GM18519 (cell line): ENCODE measurements around the gene C4orf50.

ENCODE experiments used
- ATAC-seq: cut with Tn5 transposase; IDR thresholded peaks from one replicate; pipeline ENCODE4 v1.9.1; 2021; ENCODE audit warnings: mild to moderate bottlenecking, moderate library complexity; ENCODE audit not compliant: unreplicated experiment, low FRiP score

C4orf50 gene

DNA sequence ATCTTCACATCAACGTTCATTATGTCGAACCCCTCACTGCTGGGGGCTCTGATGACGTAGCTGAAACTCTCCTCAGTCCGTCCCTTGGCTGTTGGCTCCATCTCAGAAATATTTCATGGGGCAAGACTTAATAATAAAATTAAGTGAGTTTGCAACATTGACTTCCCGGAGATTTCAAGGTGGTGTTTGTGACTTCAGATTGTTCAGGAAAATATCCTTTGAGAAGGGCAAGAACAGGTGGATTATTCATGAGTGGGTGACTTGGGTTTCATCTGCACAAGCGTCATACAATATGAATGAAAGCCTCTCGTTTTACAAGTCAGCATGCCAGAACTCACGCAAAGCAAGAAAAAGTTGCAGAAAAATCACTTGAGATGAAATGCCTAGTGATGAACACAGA lies at the start of gene C4orf50:
TSS of gene C4orf50 (minus strand) at position 101 of the 400 bp plus-strand sequence.
- ATAC-seq = no peak

- no peak for ATAC-seq
Observed at GRCh38 chr4:6065934-6066590, 47.8 kb upstream of the C4orf50 start.

- no peak for ATAC-seq
Observed at GRCh38 chr4:6065166-6065565, 46.9 kb upstream of the C4orf50 start.

GRCh38 chr4:6064383-6064782 lies 46.2 kb upstream of the C4orf50 start:
- ATAC-seq = no peak

GRCh38 chr4:6063684-6064083 lies 45.5 kb upstream of the C4orf50 start:
- ATAC-seq = no peak

DNA sequence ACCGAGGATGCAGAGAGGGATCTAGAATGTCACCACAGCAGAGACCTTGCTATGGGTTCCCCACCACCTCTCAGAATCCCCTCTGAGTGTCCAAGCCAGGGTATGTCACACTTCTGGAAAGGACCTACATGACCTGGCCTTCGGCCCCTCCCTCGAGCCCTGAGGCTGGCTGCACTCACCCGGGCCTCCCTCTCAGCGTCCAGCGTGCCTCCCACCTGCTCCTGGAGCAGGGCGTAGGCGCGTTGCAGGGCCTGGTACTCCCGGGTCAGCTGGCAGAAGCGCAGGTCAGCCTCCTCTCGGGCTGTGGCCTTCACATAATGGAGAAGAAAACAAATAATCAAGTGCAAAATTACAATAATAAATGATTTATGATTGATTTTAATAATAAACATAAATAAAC lies 43.9 kb upstream of the C4orf50 start:
- no peak for ATAC-seq

GRCh38 chr4:6059375-6059805 lies 41.2 kb upstream of the C4orf50 start:
- no peak for ATAC-seq

DNA sequence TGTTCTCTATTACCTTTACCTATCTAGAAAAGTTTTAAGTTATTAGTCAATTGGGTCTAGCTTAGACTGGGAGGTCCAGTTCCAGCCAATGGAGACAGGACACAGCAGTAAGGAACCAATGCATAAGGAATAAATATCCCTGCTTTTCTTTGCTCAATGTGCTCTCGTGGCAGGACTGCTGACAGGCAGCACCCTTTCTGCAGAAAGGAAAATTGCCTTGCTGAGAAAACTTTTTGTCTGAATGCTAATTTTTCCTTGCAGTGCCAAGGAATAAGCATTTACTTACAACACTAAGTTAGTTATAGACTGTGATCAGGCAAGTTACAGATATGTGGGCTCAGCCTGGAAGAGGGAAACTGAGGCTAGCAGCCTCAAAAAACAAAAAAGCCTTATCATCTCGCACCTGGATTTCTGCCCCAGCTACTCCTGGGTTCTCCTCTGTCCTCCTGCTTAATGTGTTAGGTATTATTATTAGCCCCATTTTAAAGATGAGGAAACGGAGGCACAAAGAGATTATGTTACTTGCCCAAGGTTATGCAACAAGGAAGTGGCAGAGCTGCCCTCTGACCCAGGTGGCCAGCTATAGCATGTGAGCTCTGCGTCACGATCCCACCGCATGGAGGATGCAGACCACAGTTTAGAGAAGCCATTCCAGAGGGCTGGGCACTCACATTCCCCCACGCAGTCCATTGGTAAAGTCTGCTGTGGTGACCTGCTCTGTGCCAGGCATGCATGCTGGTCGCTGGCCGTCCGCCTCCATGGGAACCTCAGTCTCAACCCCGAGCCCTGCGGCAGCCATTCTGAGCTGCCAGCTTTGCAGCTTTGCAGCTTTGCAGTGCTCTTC lies 40.5 kb upstream of the C4orf50 start:
- ATAC-seq = no peak

GRCh38 chr4:6056976-6057766 lies 38.9 kb upstream of the C4orf50 start:
- no peak for ATAC-seq

- no peak for ATAC-seq
Observed at GRCh38 chr4:6055436-6055835, 37.2 kb upstream of the C4orf50 start.

DNA sequence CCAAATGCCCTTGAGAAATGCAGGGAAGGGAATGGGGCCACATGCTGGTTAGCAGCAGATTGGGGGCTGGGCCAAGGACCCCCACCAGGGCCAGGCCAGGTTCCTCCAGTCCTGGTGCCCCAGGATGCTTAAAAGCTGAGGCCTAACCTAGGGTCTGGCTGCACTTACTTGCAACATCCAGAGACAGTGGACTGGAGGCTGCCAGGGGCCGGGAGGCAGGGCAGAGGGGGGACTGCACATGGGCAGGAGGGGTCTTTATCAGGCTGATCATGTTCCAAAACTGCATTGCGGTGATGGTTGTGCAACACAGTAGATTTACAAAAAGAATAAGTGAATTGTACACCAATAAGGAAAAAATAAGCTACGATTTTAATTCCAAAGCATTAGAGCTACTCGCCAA lies 36.8 kb upstream of the C4orf50 start:
- ATAC-seq = no peak

DNA sequence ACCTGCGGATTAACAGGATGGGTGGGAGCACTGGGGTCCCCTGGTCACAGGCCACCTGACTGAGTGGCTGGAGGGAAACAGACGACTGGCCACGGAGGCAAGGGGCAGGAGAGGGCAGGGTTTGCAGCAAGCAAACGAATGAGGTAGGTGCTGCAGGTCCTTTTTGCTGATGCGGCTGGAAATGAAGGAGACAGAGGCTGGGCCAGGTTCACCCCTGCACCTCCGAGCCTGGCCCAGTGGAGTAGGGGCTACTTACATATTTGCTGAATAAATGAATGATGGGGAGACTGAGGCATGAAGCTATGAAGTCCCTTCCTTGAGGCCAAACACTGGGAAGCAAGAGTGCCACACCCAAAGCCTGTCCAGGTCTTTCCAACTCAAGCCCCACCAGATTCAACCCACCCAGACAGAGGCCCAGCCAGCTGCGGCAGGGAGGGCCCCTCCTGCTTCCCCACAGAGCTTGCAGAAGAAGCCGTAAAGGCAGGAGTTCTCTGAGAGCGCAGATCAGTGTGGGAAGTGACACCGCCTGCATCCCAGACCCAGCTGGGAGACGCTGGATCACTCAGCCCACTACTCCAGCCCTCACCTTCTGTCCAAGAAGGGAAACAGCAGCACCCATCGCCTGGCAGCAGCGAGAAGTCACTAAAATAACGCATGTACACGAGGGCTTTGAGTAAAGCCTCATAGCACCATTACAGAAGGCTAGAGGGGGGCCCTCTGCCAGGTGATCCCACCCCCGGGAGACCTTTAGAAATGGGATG lies 36.1 kb upstream of the C4orf50 start:
- ATAC-seq = no peak

DNA sequence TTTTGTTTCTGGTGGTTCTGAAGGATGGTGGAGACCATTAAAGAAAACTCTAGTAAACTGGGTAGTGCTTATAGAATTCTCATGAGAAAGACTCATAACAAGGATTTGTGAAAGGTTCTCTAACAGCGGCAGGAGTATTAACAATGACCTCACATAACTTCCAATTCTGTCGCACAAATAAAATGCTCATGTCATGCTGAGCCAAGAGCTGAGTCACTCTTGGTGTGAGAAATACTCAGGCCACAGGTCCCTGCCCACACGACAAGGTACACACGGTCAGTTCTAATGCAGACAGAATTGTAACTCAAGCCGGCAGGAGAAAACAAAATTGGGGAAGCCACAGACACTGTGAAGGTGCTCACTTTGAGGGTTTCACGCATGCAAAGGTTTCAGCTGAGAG lies 34.4 kb upstream of the C4orf50 start:
- no peak for ATAC-seq

- ATAC-seq = no peak
Observed at GRCh38 chr4:6050551-6050950, 32.3 kb upstream of the C4orf50 start.

- ATAC-seq = no peak
Observed at GRCh38 chr4:6049985-6050384, 31.8 kb upstream of the C4orf50 start.

DNA sequence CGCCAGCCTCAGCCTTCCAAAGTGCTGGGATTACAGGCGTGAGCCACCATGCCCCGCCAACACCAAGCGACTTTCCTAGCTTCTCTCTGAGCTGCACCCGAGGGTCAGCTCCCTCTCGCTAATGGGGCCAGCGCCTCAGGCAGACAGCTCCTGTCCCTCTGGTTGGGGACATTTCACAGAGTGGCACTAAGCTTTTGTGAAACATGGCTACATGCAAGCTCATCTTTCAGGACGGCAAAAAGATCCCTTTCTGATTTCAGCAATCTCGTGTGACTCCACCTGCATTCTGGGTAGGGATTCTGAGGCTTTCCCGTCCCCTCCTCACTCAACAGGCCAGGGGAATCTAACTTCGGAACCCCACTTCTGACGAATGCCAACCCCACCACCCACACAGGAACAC lies 31.0 kb upstream of the C4orf50 start:
- no peak for ATAC-seq

DNA sequence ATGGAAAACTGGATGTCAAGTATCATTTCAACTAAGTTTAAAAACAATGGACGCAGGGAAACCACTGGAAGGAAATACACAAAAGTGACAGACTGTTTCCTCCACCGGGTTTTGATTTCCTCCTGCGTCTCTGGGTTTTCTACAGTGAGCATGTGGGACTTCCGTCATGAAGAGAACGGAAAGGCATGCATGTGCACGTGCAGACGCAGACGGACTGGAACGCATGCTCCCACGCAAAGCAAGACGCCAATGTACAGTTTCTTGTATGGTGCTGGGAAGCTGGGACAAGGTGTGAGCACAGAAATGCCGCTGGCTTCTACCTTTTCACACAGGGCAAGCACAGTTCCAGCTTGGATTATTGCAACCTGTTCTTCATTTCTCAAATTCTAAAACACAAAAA lies 30.3 kb upstream of the C4orf50 start:
- ATAC-seq = no peak

DNA sequence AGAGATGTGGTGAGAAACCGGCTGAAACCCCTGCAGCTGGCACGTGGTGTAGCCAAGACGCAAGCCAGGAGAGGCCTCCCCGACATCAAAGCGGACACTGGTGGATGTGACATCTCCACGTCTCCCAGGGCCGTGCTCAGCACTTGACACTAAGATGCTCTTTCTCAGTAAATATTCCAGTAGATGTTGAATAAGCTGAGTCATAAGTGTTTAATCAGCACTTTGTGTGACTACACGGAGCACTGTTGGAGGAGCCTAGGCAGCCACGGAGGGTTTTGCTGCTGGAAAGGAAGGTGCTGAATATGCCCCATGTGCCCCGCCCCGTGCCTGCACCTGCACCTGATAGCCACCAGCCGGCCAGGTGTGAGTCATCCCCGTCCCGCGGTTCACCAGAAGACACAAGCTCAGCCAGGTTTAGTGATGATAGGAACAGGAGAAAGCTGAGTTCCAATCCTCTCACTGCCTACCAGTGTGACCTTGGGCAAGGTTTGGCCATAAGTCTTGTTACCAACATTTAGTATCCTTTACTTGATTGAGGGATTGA lies 29.0 kb upstream of the C4orf50 start:
- no peak for ATAC-seq

DNA sequence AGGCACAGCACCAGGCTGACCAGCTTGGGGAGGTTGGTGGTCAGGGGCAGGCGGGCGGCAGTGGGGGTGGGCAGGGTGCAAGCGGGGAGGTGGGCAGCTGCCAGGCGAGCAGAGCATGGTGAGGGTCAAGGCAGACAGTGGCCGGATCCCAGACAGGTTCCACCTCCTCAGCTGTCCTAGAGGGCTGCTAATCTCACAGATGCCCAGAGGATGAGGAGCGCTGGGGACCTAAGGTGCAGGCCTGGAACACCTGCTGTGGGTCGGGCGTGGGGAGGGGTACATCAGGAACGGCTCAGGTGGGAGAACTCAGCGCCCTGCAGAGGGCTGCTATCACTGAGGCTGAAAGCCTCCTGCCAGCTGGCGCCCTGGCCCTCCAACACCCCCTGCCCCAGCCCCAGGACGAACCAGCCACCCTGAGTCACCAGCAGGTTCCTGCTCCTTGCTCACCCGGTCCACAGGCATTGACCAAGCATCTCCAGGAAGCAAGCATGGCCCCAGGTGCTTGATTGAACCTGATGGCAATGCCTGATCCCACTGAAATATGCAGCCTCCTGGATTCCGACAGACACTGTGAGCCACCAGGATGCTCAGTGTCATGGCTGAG lies 28.4 kb upstream of the C4orf50 start:
- ATAC-seq = no peak

DNA sequence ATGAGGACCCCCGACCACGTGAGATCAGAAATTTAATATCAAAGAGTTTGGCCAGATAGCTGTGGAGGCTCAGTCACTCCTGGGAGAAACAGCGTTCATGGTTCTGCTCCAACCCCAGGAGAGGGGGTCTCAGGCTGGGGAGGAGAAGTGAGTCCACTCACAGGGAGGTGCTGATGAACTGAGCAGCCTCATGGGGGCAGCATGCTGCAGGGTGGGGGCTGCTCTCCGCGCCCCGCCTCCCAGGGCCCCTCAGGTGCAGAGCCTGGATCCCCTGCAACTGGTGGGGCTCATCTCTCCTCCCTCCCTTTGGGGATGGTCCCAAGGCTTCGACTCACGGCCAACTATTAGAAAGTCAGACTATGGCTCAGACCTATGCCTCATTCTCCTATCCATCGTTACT lies 26.6 kb upstream of the C4orf50 start:
- no peak for ATAC-seq
